ENCODE results near the gene SLC9B2. TPM values are rescaled to one million over a fixed set of nuclear protein-coding genes. Genes with fewer than 3 reads are reported as not detected.

Gene SLC9B2
- total and polyA plus RNA-seq, 10 of the 15 experiments (the other 5 are each of a cell fraction or from before 2014, with no cell fraction given), result 8.9 to 32.5 (median 25.3) TPM

DNA sequence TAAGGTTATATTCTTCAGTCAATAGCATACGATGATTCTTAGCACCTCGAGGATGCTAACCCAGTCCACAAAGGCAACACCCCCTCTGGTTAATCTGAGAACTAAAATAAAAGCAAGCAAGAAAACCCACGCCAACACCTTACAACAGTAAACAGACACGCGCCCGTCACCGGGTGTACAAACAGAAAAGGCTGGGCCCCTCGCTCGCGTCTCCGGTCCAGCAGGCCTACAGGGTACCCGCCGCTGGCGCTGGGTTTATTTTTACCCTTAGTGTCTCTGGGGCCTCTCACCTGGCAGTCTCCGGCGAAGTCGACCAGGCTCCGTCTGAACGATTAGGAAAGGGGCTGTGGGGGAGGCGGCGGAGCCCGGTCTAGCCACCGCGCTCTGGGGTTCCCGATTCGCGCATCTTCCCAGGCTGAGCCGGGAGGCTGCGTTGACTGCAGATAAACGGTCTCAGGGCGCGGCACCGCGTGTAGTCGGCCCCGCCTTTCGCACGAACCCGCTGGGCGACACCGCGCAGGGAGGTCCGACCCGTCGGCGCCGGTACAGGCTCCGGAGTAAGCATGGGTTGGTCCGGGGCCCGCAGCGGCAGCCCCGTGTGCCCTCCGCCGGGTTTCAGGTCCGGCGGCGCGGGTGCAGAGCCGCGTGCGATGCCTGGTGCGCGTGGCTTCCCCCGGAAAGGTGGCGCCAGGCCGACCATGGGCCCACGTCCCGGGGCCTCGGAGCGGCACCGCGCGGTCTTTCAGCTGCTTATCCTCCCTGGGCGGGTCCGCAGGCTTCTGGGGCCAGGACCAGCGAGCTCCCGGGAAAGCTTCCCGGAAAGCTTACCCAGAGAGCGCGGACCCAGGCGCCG, 441 bp downstream of the SLC9B2 start (continued):
- TF ChIP-seq, protein P1, sequence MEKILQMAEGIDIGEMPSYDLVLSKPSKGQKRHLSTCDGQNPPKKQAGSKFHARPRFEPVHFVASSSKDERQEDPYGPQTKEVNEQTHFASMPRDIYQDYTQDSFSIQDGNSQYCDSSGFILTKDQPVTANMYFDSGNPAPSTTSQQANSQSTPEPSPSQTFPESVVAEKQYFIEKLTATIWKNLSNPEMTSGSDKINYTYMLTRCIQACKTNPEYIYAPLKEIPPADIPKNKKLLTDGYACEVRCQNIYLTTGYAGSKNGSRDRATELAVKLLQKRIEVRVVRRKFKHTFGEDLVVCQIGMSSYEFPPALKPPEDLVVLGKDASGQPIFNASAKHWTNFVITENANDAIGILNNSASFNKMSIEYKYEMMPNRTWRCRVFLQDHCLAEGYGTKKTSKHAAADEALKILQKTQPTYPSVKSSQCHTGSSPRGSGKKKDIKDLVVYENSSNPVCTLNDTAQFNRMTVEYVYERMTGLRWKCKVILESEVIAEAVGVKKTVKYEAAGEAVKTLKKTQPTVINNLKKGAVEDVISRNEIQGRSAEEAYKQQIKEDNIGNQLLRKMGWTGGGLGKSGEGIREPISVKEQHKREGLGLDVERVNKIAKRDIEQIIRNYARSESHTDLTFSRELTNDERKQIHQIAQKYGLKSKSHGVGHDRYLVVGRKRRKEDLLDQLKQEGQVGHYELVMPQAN (conservative IDR thresholded peaks at IDR 0.05), result peak; percentile 57; the same call in 1 of the 2 replicates
- TF ChIP-seq ZNF622 (IDR thresholded peaks at IDR 0.05), result no peak
- peak; percentile 74 for TF ChIP-seq IKZF1 (conservative IDR thresholded peaks at IDR 0.05)
- TF ChIP-seq, protein P2, sequence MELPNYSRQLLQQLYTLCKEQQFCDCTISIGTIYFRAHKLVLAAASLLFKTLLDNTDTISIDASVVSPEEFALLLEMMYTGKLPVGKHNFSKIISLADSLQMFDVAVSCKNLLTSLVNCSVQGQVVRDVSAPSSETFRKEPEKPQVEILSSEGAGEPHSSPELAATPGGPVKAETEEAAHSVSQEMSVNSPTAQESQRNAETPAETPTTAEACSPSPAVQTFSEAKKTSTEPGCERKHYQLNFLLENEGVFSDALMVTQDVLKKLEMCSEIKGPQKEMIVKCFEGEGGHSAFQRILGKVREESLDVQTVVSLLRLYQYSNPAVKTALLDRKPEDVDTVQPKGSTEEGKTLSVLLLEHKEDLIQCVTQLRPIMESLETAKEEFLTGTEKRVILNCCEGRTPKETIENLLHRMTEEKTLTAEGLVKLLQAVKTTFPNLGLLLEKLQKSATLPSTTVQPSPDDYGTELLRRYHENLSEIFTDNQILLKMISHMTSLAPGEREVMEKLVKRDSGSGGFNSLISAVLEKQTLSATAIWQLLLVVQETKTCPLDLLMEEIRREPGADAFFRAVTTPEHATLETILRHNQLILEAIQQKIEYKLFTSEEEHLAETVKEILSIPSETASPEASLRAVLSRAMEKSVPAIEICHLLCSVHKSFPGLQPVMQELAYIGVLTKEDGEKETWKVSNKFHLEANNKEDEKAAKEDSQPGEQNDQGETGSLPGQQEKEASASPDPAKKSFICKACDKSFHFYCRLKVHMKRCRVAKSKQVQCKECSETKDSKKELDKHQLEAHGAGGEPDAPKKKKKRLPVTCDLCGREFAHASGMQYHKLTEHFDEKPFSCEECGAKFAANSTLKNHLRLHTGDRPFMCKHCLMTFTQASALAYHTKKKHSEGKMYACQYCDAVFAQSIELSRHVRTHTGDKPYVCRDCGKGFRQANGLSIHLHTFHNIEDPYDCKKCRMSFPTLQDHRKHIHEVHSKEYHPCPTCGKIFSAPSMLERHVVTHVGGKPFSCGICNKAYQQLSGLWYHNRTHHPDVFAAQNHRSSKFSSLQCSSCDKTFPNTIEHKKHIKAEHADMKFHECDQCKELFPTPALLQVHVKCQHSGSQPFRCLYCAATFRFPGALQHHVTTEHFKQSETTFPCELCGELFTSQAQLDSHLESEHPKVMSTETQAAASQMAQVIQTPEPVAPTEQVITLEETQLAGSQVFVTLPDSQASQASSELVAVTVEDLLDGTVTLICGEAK (IDR thresholded peaks at IDR 0.05; ENCODE audit: borderline replicate concordance), result no peak
- TF ChIP-seq POLR2A (IDR thresholded peaks at IDR 0.05; ENCODE audit: low read depth, low read length), result peak; percentile 89
- peak; percentile 35 for TF ChIP-seq MEF2B (IDR thresholded peaks at IDR 0.05; ENCODE audit: partially characterized antibody, poor library complexity, severe bottlenecking)
- TF ChIP-seq, protein P3, sequence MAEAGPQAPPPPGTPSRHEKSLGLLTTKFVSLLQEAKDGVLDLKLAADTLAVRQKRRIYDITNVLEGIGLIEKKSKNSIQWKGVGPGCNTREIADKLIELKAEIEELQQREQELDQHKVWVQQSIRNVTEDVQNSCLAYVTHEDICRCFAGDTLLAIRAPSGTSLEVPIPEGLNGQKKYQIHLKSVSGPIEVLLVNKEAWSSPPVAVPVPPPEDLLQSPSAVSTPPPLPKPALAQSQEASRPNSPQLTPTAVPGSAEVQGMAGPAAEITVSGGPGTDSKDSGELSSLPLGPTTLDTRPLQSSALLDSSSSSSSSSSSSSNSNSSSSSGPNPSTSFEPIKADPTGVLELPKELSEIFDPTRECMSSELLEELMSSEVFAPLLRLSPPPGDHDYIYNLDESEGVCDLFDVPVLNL (IDR thresholded peaks at IDR 0.05; ENCODE audit: low read depth, low read length), result no peak
- TF ChIP-seq, protein P4, sequence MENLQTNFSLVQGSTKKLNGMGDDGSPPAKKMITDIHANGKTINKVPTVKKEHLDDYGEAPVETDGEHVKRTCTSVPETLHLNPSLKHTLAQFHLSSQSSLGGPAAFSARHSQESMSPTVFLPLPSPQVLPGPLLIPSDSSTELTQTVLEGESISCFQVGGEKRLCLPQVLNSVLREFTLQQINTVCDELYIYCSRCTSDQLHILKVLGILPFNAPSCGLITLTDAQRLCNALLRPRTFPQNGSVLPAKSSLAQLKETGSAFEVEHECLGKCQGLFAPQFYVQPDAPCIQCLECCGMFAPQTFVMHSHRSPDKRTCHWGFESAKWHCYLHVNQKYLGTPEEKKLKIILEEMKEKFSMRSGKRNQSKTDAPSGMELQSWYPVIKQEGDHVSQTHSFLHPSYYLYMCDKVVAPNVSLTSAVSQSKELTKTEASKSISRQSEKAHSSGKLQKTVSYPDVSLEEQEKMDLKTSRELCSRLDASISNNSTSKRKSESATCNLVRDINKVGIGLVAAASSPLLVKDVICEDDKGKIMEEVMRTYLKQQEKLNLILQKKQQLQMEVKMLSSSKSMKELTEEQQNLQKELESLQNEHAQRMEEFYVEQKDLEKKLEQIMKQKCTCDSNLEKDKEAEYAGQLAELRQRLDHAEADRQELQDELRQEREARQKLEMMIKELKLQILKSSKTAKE (IDR thresholded peaks at IDR 0.05; ENCODE audit: low read depth, poor library complexity, severe bottlenecking), result no peak
- peak; percentile 86 for TF ChIP-seq DPF2 (IDR thresholded peaks at IDR 0.05)
- TF ChIP-seq NR2F1 (conservative IDR thresholded peaks at IDR 0.05), result 0 out of 2 replicates have a peak, but pooled peaks have one; percentile 27
- no peak for TF ChIP-seq ATF7 (IDR thresholded peaks at IDR 0.05; ENCODE audit: low read depth)
- TF ChIP-seq RFX5 (IDR thresholded peaks at IDR 0.05; ENCODE audit: low read depth, low read length), result no peak
- no peak for TF ChIP-seq TCF3 (IDR thresholded peaks at IDR 0.05; ENCODE audit: borderline replicate concordance, insufficient read depth, low read depth, low read length)
- TF ChIP-seq NR2C1 (IDR thresholded peaks at IDR 0.05), result no peak
- TF ChIP-seq, protein P5, sequence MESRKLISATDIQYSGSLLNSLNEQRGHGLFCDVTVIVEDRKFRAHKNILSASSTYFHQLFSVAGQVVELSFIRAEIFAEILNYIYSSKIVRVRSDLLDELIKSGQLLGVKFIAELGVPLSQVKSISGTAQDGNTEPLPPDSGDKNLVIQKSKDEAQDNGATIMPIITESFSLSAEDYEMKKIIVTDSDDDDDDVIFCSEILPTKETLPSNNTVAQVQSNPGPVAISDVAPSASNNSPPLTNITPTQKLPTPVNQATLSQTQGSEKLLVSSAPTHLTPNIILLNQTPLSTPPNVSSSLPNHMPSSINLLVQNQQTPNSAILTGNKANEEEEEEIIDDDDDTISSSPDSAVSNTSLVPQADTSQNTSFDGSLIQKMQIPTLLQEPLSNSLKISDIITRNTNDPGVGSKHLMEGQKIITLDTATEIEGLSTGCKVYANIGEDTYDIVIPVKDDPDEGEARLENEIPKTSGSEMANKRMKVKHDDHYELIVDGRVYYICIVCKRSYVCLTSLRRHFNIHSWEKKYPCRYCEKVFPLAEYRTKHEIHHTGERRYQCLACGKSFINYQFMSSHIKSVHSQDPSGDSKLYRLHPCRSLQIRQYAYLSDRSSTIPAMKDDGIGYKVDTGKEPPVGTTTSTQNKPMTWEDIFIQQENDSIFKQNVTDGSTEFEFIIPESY (IDR thresholded peaks at IDR 0.05), result no peak
- TF ChIP-seq, protein P6, sequence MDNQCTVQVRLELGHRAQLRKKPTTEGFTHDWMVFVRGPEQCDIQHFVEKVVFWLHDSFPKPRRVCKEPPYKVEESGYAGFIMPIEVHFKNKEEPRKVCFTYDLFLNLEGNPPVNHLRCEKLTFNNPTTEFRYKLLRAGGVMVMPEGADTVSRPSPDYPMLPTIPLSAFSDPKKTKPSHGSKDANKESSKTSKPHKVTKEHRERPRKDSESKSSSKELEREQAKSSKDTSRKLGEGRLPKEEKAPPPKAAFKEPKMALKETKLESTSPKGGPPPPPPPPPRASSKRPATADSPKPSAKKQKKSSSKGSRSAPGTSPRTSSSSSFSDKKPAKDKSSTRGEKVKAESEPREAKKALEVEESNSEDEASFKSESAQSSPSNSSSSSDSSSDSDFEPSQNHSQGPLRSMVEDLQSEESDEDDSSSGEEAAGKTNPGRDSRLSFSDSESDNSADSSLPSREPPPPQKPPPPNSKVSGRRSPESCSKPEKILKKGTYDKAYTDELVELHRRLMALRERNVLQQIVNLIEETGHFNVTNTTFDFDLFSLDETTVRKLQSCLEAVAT (IDR thresholded peaks at IDR 0.05), result 0 out of 2 replicates have a peak, but pooled peaks have one; percentile 42
